ENCODE results near the gene ZBTB4. TPM values are rescaled to one million over a fixed set of nuclear protein-coding genes. Genes with fewer than 3 reads are reported as not detected.
A peak's percentile ranks its signal among the peaks of the same experiment; 100 is the strongest.

Gene ZBTB4
- total RNA-seq, 1 experiment from 2014 or later: 17.1 TPM

- H3K36me3 ChIP-seq (ENCODE audit: control insufficient read depth in 1 of 2, insufficient read depth in 2 of 2, low read length in 2 of 2): no peaks in the 10 kb centered on the region; a peak in 2 of 4 replicates
- intact Hi-C loops (cut with micrococcal nuclease): no loop called here
Observed at GRCh38 chr17:7460850-7461660, 18.4 kb downstream of the ZBTB4 start.

More at GRCh38 chr17:7460850-7461660, 18.4 kb downstream of the ZBTB4 start:
- H3K27me3 ChIP-seq (ENCODE audit: insufficient read depth, low read length): no peaks in the 10 kb centered on the region
- ATAC-seq (no peak), DNase-seq (ENCODE audit: low read depth, low spot score) (no peak)
- no peaks in the 10 kb centered on the region; a peak in 1 of 4 replicates for H3K9me3 ChIP-seq (ENCODE audit: control insufficient read depth in 1 of 2, insufficient read depth in 1 of 2, low read depth in 1 of 2, low read length in 2 of 2)
- RAD21 ChIA-PET (ENCODE audit: low non-redundant PET in 1 of 2, low total read pairs in 2 of 2, uncharacterized antibody in 2 of 2, unreplicated experiment in 2 of 2): no interaction called here
- no peak overlapping the region for H3K4me2 ChIP-seq (ENCODE audit: low read length)
- CTCF ChIA-PET: no interaction called here
- no peaks in the 10 kb centered on the region for H3K9me2 ChIP-seq (ENCODE audit: insufficient read depth)
- BruUV-seq (replicated peaks): no TSS peak
- no peaks in the 10 kb centered on the region for H3K79me2 ChIP-seq (ENCODE audit: insufficient read depth, low read length)
- no peak overlapping the region for H2AFZ ChIP-seq (ENCODE audit: low read depth, low read length, poor library complexity, severe bottlenecking)
- no peaks in the 10 kb centered on the region for H4K20me1 ChIP-seq (ENCODE audit: insufficient read depth)
- POLR2A ChIA-PET: no interaction called here
- H3K4me3 ChIP-seq (replicated peaks in 1 of 2; ENCODE audit: low read depth in 1 of 2, low read length in 2 of 2): no peak overlapping the region
- no peak overlapping the region for H3K27ac ChIP-seq (ENCODE audit: low read depth, low read length)
- H3K9ac ChIP-seq (ENCODE audit: low read length): no peak overlapping the region
- TF ChIP-seq CTCF (IDR thresholded peaks at IDR 0.05 in 2 of 3, conservative IDR thresholded peaks at IDR 0.05 in 1 of 3; ENCODE audit: borderline replicate concordance in 1 of 3, insufficient read depth in 1 of 3, low read depth in 2 of 3, low read length in 2 of 3): no peak
- 0 out of 2 replicates have a peak, but pooled peaks have one; percentile 4 for TF ChIP-seq POLR2AphosphoS5 (IDR thresholded peaks at IDR 0.05; ENCODE audit: low read depth, low read length)
- H3K4me1 ChIP-seq (ENCODE audit: control insufficient read depth in 1 of 2, insufficient read depth in 2 of 2, low read length in 2 of 2): peaks cover 0 to 5% of the 10 kb centered on the region in 2 experiments; a peak in 1 of 4 replicates

Data from HCT116 (cell line).